ENCODE measurements around the gene LAMC1.

Gene LAMC1

GRCh38 chr1:182985876-182986275 is 37.3 kb upstream of the LAMC1 start:
- no peak overlapping the region for H3K4me3 ChIP-seq (ENCODE audit: low read depth, low read length)
- TF ChIP-seq CTCF (IDR thresholded peaks at IDR 0.05; ENCODE audit: low read depth, low read length), result no peak
- DNase-seq (ENCODE audit: low read depth, low spot score), result no peak
- in situ Hi-C loops (cut with HindIII; ENCODE audit: low sequenced_read_pairs), result no loop called here

- in situ Hi-C loops (cut with HindIII; ENCODE audit: low sequenced_read_pairs), result no loop called here
- peak; percentile 26 for DNase-seq (ENCODE audit: low read depth, low spot score)
- H3K4me3 ChIP-seq (ENCODE audit: low read depth, low read length), result no peak overlapping the region
- TF ChIP-seq CTCF (IDR thresholded peaks at IDR 0.05; ENCODE audit: low read depth, low read length), result no peak
These were observed 32.6 kb upstream of the LAMC1 start for GRCh38 chr1:182990413-182991144.

GRCh38 chr1:182993746-182994145 is 29.5 kb upstream of the LAMC1 start:
- in situ Hi-C loops (cut with HindIII; ENCODE audit: low sequenced_read_pairs), result no loop called here
- no peak overlapping the region for H3K4me3 ChIP-seq (ENCODE audit: low read depth, low read length)
- DNase-seq (ENCODE audit: low read depth, low spot score), result no peak
- no peak for TF ChIP-seq CTCF (IDR thresholded peaks at IDR 0.05; ENCODE audit: low read depth, low read length)

GRCh38 chr1:182995894-182996293 is 27.3 kb upstream of the LAMC1 start:
- in situ Hi-C loops (cut with HindIII; ENCODE audit: low sequenced_read_pairs), result no loop called here
- no peak for DNase-seq (ENCODE audit: low read depth, low spot score)
- H3K4me3 ChIP-seq (ENCODE audit: low read depth, low read length), result no peak overlapping the region
- TF ChIP-seq CTCF (IDR thresholded peaks at IDR 0.05; ENCODE audit: low read depth, low read length), result no peak

GRCh38 chr1:182996816-182997215 is 26.4 kb upstream of the LAMC1 start:
- no peak for TF ChIP-seq CTCF (IDR thresholded peaks at IDR 0.05; ENCODE audit: low read depth, low read length)
- H3K4me3 ChIP-seq (ENCODE audit: low read depth, low read length), result no peak overlapping the region
- in situ Hi-C loops (cut with HindIII; ENCODE audit: low sequenced_read_pairs), result no loop called here
- DNase-seq (ENCODE audit: low read depth, low spot score), result no peak

- no peak for DNase-seq (ENCODE audit: low read depth, low spot score)
- TF ChIP-seq CTCF (IDR thresholded peaks at IDR 0.05; ENCODE audit: low read depth, low read length), result no peak
- in situ Hi-C loops (cut with HindIII; ENCODE audit: low sequenced_read_pairs), result no loop called here
- H3K4me3 ChIP-seq (ENCODE audit: low read depth, low read length), result no peak overlapping the region
These were observed 24.7 kb upstream of the LAMC1 start for GRCh38 chr1:182998482-182998881.

Data from astrocyte of the spinal cord (primary cell).